SK-N-SH (cell line): ENCODE measurements around the gene USP2.

Source experiments
- CTCF ChIP-seq: fragments of 200-600 bp; sonication (generic); IDR thresholded peaks from 2 replicates; pipeline ENCODE4 v1.6.1; 2017; ENCODE audit warnings: antibody characterized with exemption, mild to moderate bottlenecking, moderate library complexity
- MXI1 ChIP-seq: IDR thresholded peaks from 2 replicates; pipeline ENCODE4 v1.6.1; 2012; ENCODE audit warnings: mild to moderate bottlenecking, low read depth, low read length, improper control_type of control experiment
- NFIC ChIP-seq: IDR thresholded peaks from 2 replicates; pipeline ENCODE4 v1.4.0; 2012; ENCODE audit warnings: borderline replicate concordance
- USF2 ChIP-seq: fragments of 150-350 bp; IDR thresholded peaks from 2 replicates; pipeline ENCODE4 v1.6.1; 2017; ENCODE audit warnings: antibody characterized with exemption, low read length, low read depth, borderline replicate concordance
- YY1 ChIP-seq: IDR thresholded peaks from 2 replicates; pipeline ENCODE4 v1.4.0; 2012; ENCODE audit warnings: low read depth, mild to moderate bottlenecking
- ZBTB33 ChIP-seq: IDR thresholded peaks from 2 replicates; pipeline ENCODE4 v1.4.0; 2012; ENCODE audit warnings: low read depth, borderline replicate concordance

- TF ChIP-seq USF2 (no peak), NFIC (no peak), CTCF (no peak), ZBTB33 (no peak), YY1 (no peak), MXI1 (no peak)
These were observed 1.2 kb downstream of the USP2 start for GRCh38 chr11:119380160-119380826.
